Activated T-helper 9 cell treated with anti-CD3 and anti-CD28 coated beads, Interleukin-2, amount 50 U/mL, for 16 hours (primary cell): ENCODE data around the gene PLXDC2.

Experiments
- DNase-seq: peaks from one replicate; pipeline ENCODE4 v3.0.0-alpha.2; 2020; ENCODE audit warnings: low read depth

Gene PLXDC2

GRCh38 chr10:19857876-19858275 is 41.6 kb downstream of the PLXDC2 start:
- no peak for DNase-seq

GRCh38 chr10:19860107-19860506 is 43.9 kb downstream of the PLXDC2 start:
- DNase-seq, result no peak

- DNase-seq, result no peak
Observed at GRCh38 chr10:19862811-19863515, 46.7 kb downstream of the PLXDC2 start.

GRCh38 chr10:19865676-19866075 is 49.4 kb downstream of the PLXDC2 start:
- no peak for DNase-seq

GRCh38 chr10:19869370-19869769 is 53.1 kb downstream of the PLXDC2 start:
- no peak for DNase-seq

GRCh38 chr10:19872504-19873271 is 56.5 kb downstream of the PLXDC2 start:
- DNase-seq, result no peak

- no peak for DNase-seq
Observed at GRCh38 chr10:19874190-19874589, 58.0 kb downstream of the PLXDC2 start.

- no peak for DNase-seq
Observed at GRCh38 chr10:19874791-19875190, 58.6 kb downstream of the PLXDC2 start.

GRCh38 chr10:19876570-19876969 is 60.3 kb downstream of the PLXDC2 start:
- DNase-seq, result no peak

- no peak for DNase-seq
Observed at GRCh38 chr10:19877466-19878255, 61.4 kb downstream of the PLXDC2 start.

- DNase-seq, result no peak
Observed at GRCh38 chr10:19882621-19883020, 66.4 kb downstream of the PLXDC2 start.

- no peak for DNase-seq
Observed at GRCh38 chr10:19888061-19888660, 71.9 kb downstream of the PLXDC2 start.

GRCh38 chr10:19889256-19889655 is 73.0 kb downstream of the PLXDC2 start:
- no peak for DNase-seq

GRCh38 chr10:19891429-19891828 is 75.2 kb downstream of the PLXDC2 start:
- DNase-seq, result no peak

GRCh38 chr10:19892270-19892669 is 76.0 kb downstream of the PLXDC2 start:
- no peak for DNase-seq

GRCh38 chr10:19892677-19893076 is 76.4 kb downstream of the PLXDC2 start:
- DNase-seq, result no peak

GRCh38 chr10:19895500-19895899 is 79.3 kb downstream of the PLXDC2 start:
- no peak for DNase-seq

- DNase-seq, result no peak
Observed at GRCh38 chr10:19902456-19902855, 86.2 kb downstream of the PLXDC2 start.

- no peak for DNase-seq
Observed at GRCh38 chr10:19904202-19904661, 88.0 kb downstream of the PLXDC2 start.

GRCh38 chr10:19906108-19906791 is 90.0 kb downstream of the PLXDC2 start:
- no peak for DNase-seq

- no peak for DNase-seq
Observed at GRCh38 chr10:19908991-19909696, 92.9 kb downstream of the PLXDC2 start.
